Loucy (cell line): ENCODE results near the gene C5AR2.

Source experiments
- CTCF ChIP-seq: fragments of 200-600 bp; sonication (generic); conservative IDR thresholded peaks from 2 replicates; pipeline ENCODE4 v1.5.1; 2014; ENCODE audit warnings: mild to moderate bottlenecking, antibody characterized with exemption, low read length
- EZH2phosphoT487 ChIP-seq: fragments of 200-600 bp; IDR thresholded peaks from 2 replicates; pipeline ENCODE4 v1.6.1; 2018; ENCODE audit warnings: antibody characterized with exemption, mild to moderate bottlenecking, moderate library complexity, borderline replicate concordance

- TF ChIP-seq CTCF, result no peak
- TF ChIP-seq EZH2phosphoT487, result no peak
These were observed 16.7 kb upstream of the C5AR2 start for GRCh38 chr19:47315125-47315821.
